OCI-LY1 (cell line): Measurements from ENCODE around the gene SMAD7.

Source experiments
- H2AFZ ChIP-seq: fragments of 200-600 bp; sonication (generic), shearing (Covaris generic); 2 replicates; pipeline ENCODE4 v1.6.0; 2014; ENCODE audit warnings: antibody characterized with exemption, mild to moderate bottlenecking, low read length
- H3F3A ChIP-seq: fragments of 200-600 bp; sonication (generic), shearing (Covaris generic); 2 replicates; pipeline ENCODE4 v1.6.0; 2014; ENCODE audit warnings: mild to moderate bottlenecking, antibody characterized with exemption, low read length, moderate library complexity; ENCODE audit not compliant: insufficient read depth
- H3K27ac ChIP-seq: fragments of 200-600 bp; sonication (generic); 2 replicates; pipeline ENCODE4 v1.5.1; 2014; ENCODE audit warnings: low read length, mixed run types, mild to moderate bottlenecking, low read depth; ENCODE audit not compliant: poor library complexity, severe bottlenecking
- H3K27me3 ChIP-seq: fragments of 200-600 bp; sonication (generic); 2 replicates; pipeline ENCODE4 v1.6.0; 2014; ENCODE audit warnings: antibody characterized with exemption, mild to moderate bottlenecking, low read length, moderate library complexity; ENCODE audit not compliant: insufficient read depth
- H3K36me3 ChIP-seq: fragments of 200-600 bp; sonication (generic); 2 replicates; pipeline ENCODE4 v1.6.1; 2014; ENCODE audit warnings: mild to moderate bottlenecking, antibody characterized with exemption, low read length, moderate library complexity, mixed read lengths; ENCODE audit not compliant: insufficient read depth
- H3K4me1 ChIP-seq: fragments of 200-600 bp; sonication (generic); 2 replicates; pipeline ENCODE4 v1.5.1; 2014; ENCODE audit warnings: mild to moderate bottlenecking, low read length, moderate library complexity; ENCODE audit not compliant: insufficient read depth, severe bottlenecking
- H3K4me2 ChIP-seq: fragments of 200-600 bp; sonication (generic), shearing (Covaris generic); 2 replicates; pipeline ENCODE4 v1.6.1; 2014; ENCODE audit warnings: low read length
- H3K4me3 ChIP-seq: fragments of 200-600 bp; sonication (generic); 2 replicates; pipeline ENCODE4 v1.5.1; 2014; ENCODE audit warnings: low read length, low read depth, mild to moderate bottlenecking, mixed read lengths; ENCODE audit not compliant: poor library complexity, severe bottlenecking
- H3K79me2 ChIP-seq: fragments of 200-600 bp; shearing (Covaris generic); 2 replicates; pipeline ENCODE4 v1.6.1; 2016; ENCODE audit warnings: mixed run types, low read length, mixed read lengths; ENCODE audit not compliant: insufficient read depth
- H3K9ac ChIP-seq: fragments of 200-600 bp; sonication (generic), shearing (Covaris generic); 2 replicates; pipeline ENCODE4 v1.6.1; 2014; ENCODE audit warnings: mild to moderate bottlenecking, low read length, mixed read lengths
- H3K9me2 ChIP-seq: fragments of 200-600 bp; sonication (generic), shearing (Covaris generic); 2 replicates; pipeline ENCODE4 v1.6.1; 2014; ENCODE audit warnings: low read depth, mild to moderate bottlenecking, low read length, mixed read lengths
- H3K9me3 ChIP-seq: fragments of 200-600 bp; shearing (Covaris generic); 2 replicates; pipeline ENCODE4 v1.6.1; 2014; ENCODE audit warnings: low read length, mixed read lengths
- H4K20me1 ChIP-seq: fragments of 200-600 bp; sonication (generic), shearing (Covaris generic); 2 replicates; pipeline ENCODE4 v1.6.0; 2016; ENCODE audit warnings: mild to moderate bottlenecking, low read length; ENCODE audit not compliant: insufficient read depth
- CTCF ChIP-seq: fragments of 200-600 bp; sonication (generic), shearing (Covaris generic); IDR thresholded peaks from 2 replicates; pipeline ENCODE4 v1.5.1; 2017; ENCODE audit warnings: mild to moderate bottlenecking, antibody characterized with exemption, low read length, moderate library complexity, mixed read lengths
- EZH2 ChIP-seq: fragments of 200-600 bp; sonication (generic), shearing (Covaris generic); IDR thresholded peaks from 2 replicates; pipeline ENCODE4 v1.8.0; 2017; ENCODE audit warnings: borderline replicate concordance, mixed run types, mild to moderate bottlenecking, antibody characterized with exemption, low read length, moderate library complexity, mixed read lengths

Gene SMAD7

GRCh38 chr18:48944634-48945033 lies 6.1 kb downstream of the SMAD7 start:
- no peaks in the 10 kb centered on the region; the same call in 1 of the 2 replicates for H3K27me3 ChIP-seq
- no peaks in the 10 kb centered on the region for H3K36me3 ChIP-seq
- H2AFZ ChIP-seq, result no peak overlapping the region
- no peaks in the 10 kb centered on the region for H4K20me1 ChIP-seq
- H3F3A ChIP-seq, result no peaks in the 10 kb centered on the region; the same call in 1 of the 2 replicates
- no peaks in the 10 kb centered on the region for H3K9me3 ChIP-seq
- no peak overlapping the region for H3K9ac ChIP-seq
- no peaks in the 10 kb centered on the region for H3K79me2 ChIP-seq
- H3K4me1 ChIP-seq, result peaks cover 39% of the 10 kb centered on the region
- no peak overlapping the region for H3K27ac ChIP-seq
- H3K4me3 ChIP-seq, result no peak overlapping the region
- no peak for TF ChIP-seq EZH2
- no peak for TF ChIP-seq CTCF
- H3K9me2 ChIP-seq, result no peaks in the 10 kb centered on the region
- no peak overlapping the region for H3K4me2 ChIP-seq

GRCh38 chr18:48943736-48944527 lies 6.8 kb downstream of the SMAD7 start:
- H3K36me3 ChIP-seq, result no peaks in the 10 kb centered on the region
- peaks cover 32% of the 10 kb centered on the region for H3K4me1 ChIP-seq
- no peak overlapping the region for H3K27ac ChIP-seq
- no peak overlapping the region for H3K4me3 ChIP-seq
- no peaks in the 10 kb centered on the region; the same call in 1 of the 2 replicates for H3F3A ChIP-seq
- no peak overlapping the region for H3K9ac ChIP-seq
- no peaks in the 10 kb centered on the region for H4K20me1 ChIP-seq
- H3K9me3 ChIP-seq, result no peaks in the 10 kb centered on the region
- H3K27me3 ChIP-seq, result no peaks in the 10 kb centered on the region; the same call in 1 of the 2 replicates
- no peak overlapping the region for H3K4me2 ChIP-seq
- no peaks in the 10 kb centered on the region for H3K79me2 ChIP-seq
- H2AFZ ChIP-seq, result no peak overlapping the region
- H3K9me2 ChIP-seq, result no peaks in the 10 kb centered on the region
- no peak for TF ChIP-seq CTCF
- TF ChIP-seq EZH2, result no peak

- no peaks in the 10 kb centered on the region; the same call in 1 of the 2 replicates for H3F3A ChIP-seq
- no peak overlapping the region for H3K4me3 ChIP-seq
- H3K9ac ChIP-seq, result no peak overlapping the region
- no peak overlapping the region for H3K27ac ChIP-seq
- no peaks in the 10 kb centered on the region for H3K9me3 ChIP-seq
- H3K4me2 ChIP-seq, result no peak overlapping the region
- H3K36me3 ChIP-seq, result no peaks in the 10 kb centered on the region
- H3K79me2 ChIP-seq, result no peaks in the 10 kb centered on the region
- no peak overlapping the region for H2AFZ ChIP-seq
- TF ChIP-seq EZH2, result no peak
- no peak for TF ChIP-seq CTCF
- H3K9me2 ChIP-seq, result no peaks in the 10 kb centered on the region
- no peaks in the 10 kb centered on the region for H4K20me1 ChIP-seq
- H3K27me3 ChIP-seq, result no peaks in the 10 kb centered on the region
- peaks cover 28% of the 10 kb centered on the region for H3K4me1 ChIP-seq
These were observed 7.4 kb downstream of the SMAD7 start for GRCh38 chr18:48943333-48943732.
